ENCODE measurements around the gene GJA8.
A peak's percentile ranks its signal among the peaks of the same experiment; 100 is the strongest.
"Not testable (repeated sequence)": the region's sequence is repeated elsewhere in the genome, so short reads cannot be mapped to it uniquely, and the experiment has no call there.

GJA8 gene

DNA sequence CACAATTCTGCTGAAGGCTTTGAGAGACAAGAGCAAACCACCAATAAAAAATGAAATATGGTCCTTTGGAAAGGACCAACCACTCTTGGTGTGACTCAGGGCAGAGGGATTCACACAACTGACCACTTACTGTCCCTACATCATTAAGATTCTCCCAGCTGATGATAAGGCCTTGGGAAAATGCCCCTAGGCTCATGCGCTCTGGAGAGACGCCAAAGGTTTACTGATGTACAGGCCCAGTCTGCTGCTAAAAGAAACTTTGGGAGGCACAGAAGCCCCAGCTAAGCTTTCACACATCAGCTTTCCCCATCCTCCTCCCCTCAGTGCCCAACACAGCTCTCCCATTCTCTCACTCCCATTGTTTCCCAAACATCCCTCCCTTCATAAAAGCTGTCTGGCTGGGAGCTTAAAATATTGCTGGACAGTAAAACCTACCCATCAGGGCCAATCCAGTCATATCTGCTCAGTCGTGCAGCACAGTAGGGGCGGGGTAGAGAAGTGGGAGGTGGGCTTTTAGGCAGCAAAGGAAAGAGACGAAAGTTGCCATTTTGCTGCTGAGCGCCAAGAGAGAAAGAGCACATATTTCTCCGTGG lies at the start of gene GJA8:
Gene GJA8, plus strand, starts transcription at position 543 of the 593 bp plus-strand sequence. CDS start 5,161 bp downstream, outside the sequence.
- no peak for DNase-seq (ENCODE audit: low read depth, low spot score)
- no peak within 1 kb of the TSS for H3K27ac ChIP-seq

DNA sequence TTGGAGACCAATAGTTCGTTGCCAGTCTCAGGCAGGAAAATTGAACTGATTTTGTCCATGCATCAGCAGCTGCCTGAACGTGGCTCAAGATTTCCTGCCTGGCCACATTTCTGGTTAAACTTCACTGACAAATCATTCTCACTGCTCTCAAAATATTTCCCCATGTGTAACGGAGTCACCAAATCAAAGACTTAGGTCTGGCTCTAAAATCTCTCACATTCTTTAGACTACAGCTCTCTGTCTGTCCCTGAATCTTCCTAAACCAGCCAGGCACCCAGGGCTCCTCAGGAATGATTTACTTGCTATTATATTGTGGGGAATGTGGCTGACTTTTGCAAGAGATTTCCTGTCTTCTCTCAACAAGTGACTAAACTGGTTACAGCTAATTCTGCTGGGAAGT lies 49.2 kb upstream of the GJA8 start:
- no peak for DNase-seq (ENCODE audit: low read depth, low spot score)
- H3K27ac ChIP-seq, result peak overlapping the region; percentile 23

DNA sequence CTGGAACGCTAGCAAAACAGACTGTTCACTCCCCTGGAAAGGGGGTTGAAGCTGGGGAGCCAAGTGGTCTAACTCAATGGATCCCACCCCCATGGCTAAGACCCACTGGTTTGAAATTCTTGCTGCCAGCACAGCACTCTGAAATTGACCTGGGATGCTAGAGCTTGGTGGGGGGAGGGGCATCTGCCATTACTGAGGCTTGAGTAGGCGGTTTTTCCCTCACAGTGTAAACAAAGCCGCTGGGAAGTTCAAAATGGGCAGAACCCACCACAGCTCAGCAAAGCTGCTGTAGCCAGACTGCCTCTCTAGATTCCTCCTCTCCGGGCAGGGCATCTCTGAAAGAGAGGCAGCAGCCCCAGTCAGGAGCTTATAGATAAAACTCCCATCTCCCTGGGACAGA lies 47.6 kb upstream of the GJA8 start:
- not testable (repeated sequence) for H3K27ac ChIP-seq; DNase-seq (ENCODE audit: low read depth, low spot score)

DNA sequence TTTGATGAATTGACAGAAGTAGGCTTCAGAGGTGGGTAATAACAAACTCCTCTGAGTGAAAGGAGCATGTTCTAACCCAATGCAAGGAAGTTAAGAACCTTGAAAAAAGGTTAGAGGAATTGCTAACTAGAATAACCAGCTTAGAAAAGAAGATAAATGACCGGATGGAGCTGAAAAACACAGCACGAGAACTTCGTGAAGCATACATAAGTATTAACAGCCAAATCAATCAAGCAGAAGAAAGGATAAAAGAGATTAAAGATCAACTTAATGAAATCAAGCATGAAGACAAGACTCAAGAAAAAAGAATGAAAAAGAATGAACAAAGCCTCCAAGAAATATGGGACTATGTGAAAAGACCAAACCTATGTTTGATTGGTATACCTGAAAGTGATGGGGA lies 46.6 kb upstream of the GJA8 start:
- not testable (repeated sequence) for DNase-seq (ENCODE audit: low read depth, low spot score)

DNA sequence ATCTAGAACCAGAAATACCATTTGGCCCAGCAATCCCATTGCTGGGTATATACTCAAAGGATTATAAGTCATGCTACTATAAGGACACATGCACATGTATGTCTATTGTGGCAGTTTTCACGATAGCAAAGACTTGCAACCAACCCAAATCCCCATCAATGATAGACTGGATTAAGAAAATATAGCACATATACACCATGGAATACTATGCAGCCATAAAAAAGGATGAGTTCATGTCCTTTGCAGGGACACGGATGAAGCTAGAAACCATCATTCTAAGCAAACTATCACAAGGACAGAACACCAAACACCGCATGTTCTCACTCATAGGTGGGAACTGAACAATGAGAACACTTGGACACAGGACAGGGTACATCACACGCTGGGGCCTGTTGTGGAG lies 35.4 kb upstream of the GJA8 start:
- DNase-seq (ENCODE audit: low read depth, low spot score); H3K27ac ChIP-seq: not testable (repeated sequence)

More for the DNA sequence above, 46.6 kb upstream of the GJA8 start:
- H3K27ac ChIP-seq, result not testable (repeated sequence)

DNA sequence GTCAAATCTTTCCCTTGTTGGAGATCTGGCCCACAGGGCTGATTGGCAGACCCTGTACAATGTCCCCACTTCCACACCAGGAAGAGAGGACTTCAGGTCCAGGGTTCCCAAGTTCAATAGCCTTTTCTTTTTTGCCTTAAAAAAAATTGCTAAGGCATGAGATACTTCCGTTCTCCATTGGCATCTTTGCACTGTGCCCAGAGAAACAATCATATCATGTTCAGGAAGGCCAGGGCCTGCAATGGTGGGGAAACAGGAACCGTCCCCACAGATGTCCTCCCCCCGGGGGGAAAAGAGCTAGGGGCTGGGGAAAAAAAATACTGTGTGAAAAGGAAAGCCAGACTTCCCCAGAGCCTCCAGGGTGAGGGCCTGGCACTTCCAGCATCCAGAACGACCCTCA lies 24.6 kb upstream of the GJA8 start:
- no peak for DNase-seq (ENCODE audit: low read depth, low spot score)
- no peak overlapping the region for H3K27ac ChIP-seq

DNA sequence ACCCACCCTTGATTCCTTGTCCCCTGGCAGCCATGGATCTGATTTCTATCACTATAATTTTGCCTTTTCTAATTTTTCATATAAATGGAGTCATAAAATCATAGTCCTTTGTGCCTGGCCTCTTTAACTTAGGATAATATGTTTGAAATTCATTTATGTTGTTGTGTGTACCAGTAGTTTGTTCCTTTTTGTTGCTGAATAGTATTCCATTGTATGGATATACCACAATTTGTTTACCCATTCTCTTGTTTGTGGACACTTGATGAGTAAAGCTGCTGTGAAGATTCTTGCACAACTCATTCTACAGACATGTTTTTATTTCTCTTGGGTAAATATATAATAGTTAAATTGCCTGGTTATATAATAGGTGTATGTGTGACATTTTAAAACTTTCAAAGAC lies 22.7 kb upstream of the GJA8 start:
- no peak for DNase-seq (ENCODE audit: low read depth, low spot score)
- H3K27ac ChIP-seq, result no peak overlapping the region

DNA sequence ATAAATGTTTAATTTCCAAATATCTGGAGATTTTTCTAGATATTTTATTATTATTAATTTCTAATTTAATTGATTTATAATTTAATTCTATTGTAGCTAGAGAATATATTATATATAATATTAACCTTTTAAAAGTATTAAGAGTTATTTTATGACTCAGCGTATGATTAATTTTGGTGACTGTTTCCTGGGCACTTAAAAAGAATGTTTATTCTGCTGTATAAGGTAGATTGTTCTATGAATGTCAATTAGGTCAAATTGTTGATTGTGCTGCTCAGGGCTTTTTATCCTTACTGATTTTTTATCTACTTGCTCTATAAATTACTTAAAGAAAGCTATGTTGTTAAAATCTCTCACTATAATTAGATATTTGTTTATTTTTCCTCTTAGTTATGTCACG lies 20.1 kb upstream of the GJA8 start:
- H3K27ac ChIP-seq, result no peak overlapping the region
- DNase-seq (ENCODE audit: low read depth, low spot score), result no peak

DNA sequence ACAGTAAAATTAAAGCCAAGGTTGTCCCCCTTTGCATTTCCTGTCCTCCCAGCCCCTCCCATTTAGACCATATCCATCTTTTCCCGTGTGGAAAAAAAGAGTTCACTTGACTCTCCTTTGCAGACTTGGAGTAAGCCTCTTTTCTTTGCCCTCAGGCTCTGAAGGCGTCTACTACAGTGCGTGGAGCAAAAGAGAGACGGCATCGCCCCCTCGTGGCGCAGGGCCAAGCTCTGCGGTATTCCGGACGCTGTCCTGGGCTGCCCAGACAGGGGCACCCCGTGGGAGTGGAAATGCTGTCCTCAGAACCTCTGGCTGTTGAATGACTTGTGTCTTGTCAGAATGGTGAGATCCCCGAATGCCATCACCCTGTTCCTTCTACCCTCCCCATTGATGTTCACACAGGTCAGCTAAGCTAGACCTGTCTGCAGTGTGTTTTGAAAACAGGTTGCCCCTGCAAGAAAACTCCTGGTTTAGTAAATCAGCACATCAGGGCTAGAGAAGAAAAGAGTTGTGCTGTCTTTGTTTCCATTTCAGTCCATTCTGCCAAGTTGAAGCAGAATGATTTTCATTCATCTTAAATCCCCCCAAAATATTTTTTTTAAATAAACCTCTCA lies 12.3 kb upstream of the GJA8 start:
- DNase-seq (ENCODE audit: low read depth, low spot score), result peak; percentile 6
- no peak overlapping the region for H3K27ac ChIP-seq

DNA sequence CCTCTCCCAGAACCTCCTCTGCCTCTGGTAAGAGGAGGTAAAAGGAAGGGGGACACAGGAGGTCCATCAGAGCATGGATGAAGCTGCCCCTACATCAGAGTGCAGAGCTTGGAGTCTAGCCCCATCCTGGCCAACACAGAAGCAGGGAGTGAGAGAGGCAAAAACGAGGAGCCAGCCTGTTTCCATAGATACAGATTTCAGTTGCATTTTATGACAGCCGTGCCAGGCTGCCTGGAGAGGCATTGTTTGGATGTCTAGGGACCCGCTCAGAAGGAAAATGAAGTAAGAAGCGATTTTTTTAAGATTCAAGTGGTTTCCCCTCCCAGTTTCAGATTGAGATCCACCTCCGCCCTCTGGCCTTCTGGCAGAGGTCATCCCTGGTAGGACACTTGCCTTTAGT lies 11.5 kb upstream of the GJA8 start:
- no peak overlapping the region for H3K27ac ChIP-seq
- no peak for DNase-seq (ENCODE audit: low read depth, low spot score)

DNA sequence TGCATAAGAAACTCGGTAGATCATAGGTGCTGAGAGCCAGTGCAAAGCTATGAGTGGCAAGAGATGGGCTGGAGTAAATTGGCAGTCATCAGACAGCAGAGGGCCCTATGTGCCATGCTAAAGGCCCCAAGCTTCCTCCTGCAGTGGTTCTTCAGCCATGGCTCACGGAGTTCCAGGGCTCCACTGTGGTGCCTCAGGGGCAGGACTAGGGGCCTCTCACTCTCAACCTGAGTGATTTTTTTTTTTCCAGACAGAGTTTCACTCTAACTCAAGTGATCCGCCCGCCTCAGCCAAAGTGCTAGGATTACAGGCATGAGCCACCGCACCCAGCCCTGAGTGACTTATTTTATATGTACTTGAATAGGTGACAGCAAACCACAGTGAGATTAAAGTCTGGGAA lies 10.4 kb upstream of the GJA8 start:
- H3K27ac ChIP-seq, result no peak overlapping the region
- no peak for DNase-seq (ENCODE audit: low read depth, low spot score)

DNA sequence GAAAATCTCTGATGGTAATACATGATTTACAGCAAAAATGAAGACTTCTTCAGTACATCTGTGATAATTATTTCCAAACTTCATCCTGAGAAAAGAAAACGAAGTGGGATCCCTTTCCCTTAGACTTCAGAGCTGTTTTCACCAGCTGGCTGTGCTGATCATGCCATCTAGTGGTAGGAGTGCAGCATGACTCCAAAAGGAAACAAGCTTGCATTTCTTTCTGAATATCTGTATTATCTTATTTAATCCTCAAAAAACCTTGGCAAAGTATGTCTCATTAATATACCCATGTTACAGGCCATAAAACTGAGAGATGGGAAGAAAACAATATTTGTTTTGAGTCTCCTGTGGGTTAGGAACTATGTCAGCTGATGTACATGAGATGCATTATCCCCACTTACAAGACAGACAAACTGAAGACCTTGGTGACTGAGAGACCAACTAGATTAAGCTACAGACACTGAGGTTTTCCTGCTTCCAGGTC lies 9.8 kb upstream of the GJA8 start:
- no peak overlapping the region for H3K27ac ChIP-seq
- no peak for DNase-seq (ENCODE audit: low read depth, low spot score)

DNA sequence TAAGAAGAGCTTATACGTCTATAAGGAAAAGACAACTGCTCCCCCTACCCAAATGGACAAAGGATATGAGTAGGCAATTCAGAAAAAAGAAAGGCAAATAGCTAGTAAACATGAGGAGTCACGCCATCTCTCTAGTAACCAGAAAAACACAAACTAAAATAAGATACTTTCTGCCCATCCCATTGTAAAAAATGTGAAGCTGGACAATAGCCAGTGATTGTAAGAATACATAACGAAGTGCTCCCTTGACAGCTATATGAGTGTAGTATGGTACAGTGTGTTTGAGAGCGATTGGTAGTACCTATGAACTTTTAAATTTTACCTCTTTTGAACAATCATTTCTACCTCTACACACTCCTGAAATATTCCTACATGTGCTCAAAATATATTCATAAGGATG lies 7.5 kb upstream of the GJA8 start:
- DNase-seq (ENCODE audit: low read depth, low spot score), result no peak
- H3K27ac ChIP-seq, result no peak overlapping the region

DNA sequence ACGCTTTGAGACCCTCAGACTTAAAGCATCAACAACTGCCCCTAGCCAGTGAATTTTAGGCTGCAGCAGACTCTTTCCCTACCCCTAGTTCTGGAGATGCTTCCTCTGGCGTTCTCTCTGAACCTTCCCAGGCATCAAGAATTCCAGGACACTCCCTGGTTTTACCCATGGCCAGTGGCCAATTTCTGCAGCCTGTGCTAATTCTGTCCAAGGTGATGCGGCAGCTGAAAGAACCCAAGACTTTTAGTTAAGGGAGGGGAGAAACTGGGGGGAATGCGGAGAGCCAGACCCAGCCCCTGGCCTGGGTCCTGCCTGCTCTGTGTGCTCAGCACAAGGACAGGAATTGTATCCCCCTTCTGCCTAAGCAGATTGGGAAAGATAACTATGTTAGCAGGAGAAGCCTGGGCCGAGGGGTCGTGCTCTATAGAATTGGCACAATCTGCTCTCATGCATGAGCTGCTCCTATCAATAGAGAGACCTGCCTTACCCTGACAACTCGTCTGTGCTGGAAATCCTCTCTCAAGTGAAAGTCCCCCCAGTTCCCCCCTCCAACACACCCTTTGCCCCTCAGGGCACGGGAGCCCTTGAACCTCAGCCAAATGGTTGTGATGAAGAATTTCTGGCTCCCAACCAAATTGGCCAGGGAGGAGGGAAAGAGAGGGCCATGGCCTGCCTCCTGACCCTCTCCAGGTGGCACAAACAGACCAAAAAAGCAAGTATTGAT lies 5.4 kb upstream of the GJA8 start:
- no peak overlapping the region for H3K27ac ChIP-seq
- no peak for DNase-seq (ENCODE audit: low read depth, low spot score)

DNA sequence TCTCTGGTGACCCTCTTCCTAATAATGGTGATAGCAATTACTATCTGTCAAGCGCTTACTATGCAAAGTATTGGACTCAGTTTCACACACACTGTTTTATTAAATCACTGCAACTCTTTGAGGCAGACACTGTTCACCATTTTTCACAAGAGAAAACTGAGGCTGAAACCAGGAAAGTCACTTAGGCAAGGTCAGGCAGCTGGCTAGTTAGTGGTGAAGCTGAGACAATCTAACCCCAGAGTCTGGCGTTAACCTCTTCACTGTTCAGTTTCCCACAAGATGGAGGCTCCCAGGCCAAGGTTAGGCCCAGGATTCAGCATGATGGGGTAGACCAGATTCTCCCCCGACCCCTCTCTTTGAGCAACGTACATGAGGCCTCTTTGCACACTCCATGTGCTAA lies 4.8 kb upstream of the GJA8 start:
- H3K27ac ChIP-seq, result no peak overlapping the region
- DNase-seq (ENCODE audit: low read depth, low spot score), result no peak

DNA sequence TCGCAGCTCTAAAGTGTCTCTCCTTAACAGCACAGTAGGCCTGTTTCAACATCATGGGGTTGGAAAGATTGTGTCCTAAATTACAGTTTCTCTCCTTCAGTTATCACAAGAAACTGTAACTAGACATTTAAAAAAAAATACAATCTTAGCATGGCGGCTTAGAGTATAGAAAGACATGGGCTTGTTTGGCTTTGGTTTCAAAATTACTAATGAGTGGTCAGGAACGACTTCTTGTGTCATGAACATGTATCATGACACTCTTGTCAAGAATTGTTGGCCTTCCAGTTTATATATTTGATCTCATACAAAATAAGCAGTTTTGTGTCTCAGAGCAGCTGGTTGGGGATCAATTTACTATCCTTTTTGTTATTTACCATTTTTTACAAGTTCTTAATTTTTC lies 2.1 kb downstream of the GJA8 start:
- H3K27ac ChIP-seq, result no peak overlapping the region
- no peak for DNase-seq (ENCODE audit: low read depth, low spot score)

DNA sequence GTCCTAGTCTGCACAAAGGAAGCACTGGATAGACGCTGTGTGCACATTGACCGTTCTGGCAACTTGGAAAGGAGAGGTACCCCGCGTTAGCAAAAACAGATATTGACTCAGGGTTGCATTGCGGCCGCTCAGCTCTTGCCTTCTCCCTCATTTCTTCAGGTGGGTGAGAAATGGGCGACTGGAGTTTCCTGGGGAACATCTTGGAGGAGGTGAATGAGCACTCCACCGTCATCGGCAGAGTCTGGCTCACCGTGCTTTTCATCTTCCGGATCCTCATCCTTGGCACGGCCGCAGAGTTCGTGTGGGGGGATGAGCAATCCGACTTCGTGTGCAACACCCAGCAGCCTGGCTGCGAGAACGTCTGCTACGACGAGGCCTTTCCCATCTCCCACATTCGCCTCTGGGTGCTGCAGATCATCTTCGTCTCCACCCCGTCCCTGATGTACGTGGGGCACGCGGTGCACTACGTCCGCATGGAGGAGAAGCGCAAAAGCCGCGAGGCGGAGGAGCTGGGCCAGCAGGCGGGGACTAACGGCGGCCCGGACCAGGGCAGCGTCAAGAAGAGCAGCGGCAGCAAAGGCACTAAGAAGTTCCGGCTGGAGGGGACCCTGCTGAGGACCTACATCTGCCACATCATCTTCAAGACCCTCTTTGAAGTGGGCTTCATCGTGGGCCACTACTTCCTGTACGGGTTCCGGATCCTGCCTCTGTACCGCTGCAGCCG lies 5.4 kb downstream of the GJA8 start:
- DNase-seq (ENCODE audit: low read depth, low spot score), result no peak
- H3K27ac ChIP-seq, result no peak overlapping the region

DNA sequence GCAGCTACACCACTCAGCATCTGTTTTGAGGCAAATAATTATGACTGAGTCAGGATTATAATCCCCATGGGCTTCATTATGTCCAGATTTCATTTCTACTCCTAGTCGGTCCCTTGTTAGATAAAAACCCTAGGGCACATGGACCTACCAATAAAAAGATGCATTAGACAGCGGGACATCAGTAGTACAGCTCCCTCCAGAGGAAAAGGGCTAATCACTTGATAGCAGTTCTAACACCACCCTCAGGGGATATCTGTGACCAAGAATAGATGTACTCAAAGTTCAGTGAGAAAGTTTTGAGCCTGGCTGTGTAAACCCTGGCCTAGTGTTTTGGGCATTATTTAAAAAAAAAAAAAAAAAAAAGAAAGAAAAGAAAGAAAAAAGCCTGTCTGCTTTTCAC lies 10.0 kb downstream of the GJA8 start:
- DNase-seq (ENCODE audit: low read depth, low spot score), result no peak
- H3K27ac ChIP-seq, result no peak overlapping the region

DNA sequence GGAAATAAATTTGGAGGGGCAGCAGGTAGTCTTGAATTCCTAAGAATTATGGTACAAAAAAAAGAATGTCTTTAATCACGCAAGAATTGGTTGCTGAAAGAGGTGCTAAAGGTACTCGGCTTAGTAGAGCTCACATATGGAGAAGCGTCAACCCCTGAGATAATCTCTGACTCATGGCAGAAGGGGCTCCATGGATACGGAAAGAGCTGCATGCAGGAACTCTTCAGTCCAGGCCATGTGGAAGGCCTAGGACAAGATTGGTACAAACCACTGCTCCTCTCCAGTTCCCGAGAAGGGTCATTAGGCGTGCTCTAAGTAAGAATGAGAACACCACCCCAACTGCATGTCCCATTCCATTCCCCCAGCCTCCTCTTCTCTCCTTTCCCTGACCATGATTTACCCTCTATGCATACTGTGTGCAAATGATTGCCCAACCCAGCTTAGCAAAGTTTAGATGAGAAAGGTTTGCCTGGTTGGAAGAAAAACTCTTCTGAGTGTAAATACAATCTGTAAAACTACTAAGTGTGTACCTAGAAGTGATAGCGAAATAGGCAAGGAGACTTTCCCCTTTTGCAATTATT lies 10.9 kb downstream of the GJA8 start:
- no peak overlapping the region for H3K27ac ChIP-seq

DNA sequence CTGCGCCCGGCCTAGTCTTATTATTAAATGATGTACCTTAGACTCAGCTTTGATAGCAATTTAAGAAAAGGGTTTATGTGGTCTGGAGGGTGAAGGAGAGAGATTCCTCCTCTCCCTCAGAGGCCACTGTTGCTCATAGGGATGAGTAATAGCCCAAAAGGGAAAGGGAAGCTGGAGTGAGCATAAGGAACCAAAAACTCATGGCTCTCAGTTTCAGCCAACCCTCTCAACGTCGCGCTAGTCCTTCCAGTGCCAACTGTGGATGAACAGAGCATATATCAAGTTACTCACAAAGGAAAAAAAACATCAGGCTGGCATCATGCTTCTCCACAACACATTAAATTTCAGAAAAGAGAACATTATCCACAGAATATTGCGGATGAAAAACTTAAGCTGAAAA lies 17.3 kb downstream of the GJA8 start:
- no peak overlapping the region for H3K27ac ChIP-seq
- no peak for DNase-seq (ENCODE audit: low read depth, low spot score)

More for the DNA sequence above, 10.9 kb downstream of the GJA8 start:
- no peak for DNase-seq (ENCODE audit: low read depth, low spot score)

DNA sequence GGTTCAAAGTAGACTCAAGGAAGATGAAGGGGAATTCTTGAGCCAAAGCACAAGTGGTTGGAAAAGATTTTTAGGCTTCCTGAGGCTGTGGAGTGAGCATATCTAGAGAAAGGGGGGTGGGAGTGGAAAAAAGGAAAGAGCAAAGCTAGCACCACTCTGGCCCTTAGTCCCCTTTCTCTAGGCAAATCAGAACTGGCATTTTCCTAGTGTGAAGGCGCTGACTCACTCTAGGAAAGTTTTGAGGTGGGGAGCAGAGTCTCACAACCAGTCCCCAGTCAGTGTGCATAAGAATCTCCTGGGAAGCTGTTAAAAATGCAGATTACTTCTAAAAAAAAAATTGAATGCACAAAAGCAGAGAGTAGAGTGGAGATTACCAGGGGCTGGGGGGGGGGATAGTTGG lies 22.2 kb downstream of the GJA8 start:
- DNase-seq (ENCODE audit: low read depth, low spot score), result no peak
- no peak overlapping the region for H3K27ac ChIP-seq

All from epithelial cell of prostate (primary cell).